ENCODE measurements around the gene TBL1X. TPM values are rescaled to one million over a fixed set of nuclear protein-coding genes. Genes with fewer than 3 reads are reported as not detected.

Gene TBL1X
- total and polyA plus RNA-seq, 12 donors: 5.0 to 256 (median 28.1) TPM

- no peak for DNase-seq
- 88 to 96% (median 94%) methylated on average over 3 to 8 of the region's 8 CpGs for WGBS, 4 donors
- H3K27me3 ChIP-seq: peaks cover 34% of the 10 kb centered on the region
- no peaks in the 10 kb centered on the region for H3K9me3 ChIP-seq (replicated peaks in 1 of 3)
- H3K36me3 ChIP-seq (replicated peaks in 1 of 2): no peaks in the 10 kb centered on the region
- intact Hi-C loops (cut with DNase I): no loop called here
- H3K4me3 ChIP-seq: no peak overlapping the region
- H3K4me1 ChIP-seq (replicated peaks in 1 of 2): no peaks in the 10 kb centered on the region
- TF ChIP-seq POLR2A (IDR thresholded peaks at IDR 0.05): no peak
- TF ChIP-seq CTCF (IDR thresholded peaks at IDR 0.05): no peak
- no peak overlapping the region for H3K27ac ChIP-seq
Observed at GRCh38 chrX:9784332-9784731, 319.5 kb downstream of the TBL1X start.

GRCh38 chrX:9785254-9785943, 320.5 kb downstream of the TBL1X start:
- intact Hi-C loops (cut with DNase I): no loop called here

GRCh38 chrX:9785944-9786797, 321.3 kb downstream of the TBL1X start, which contains the start of gene SHROOM2:
Gene SHROOM2 (plus strand): TSS chrX:9786429. CDS start chrX:9786546, 117 bp downstream.
- WGBS, 4 donors: 1 to 2% methylated on average over 78 to 113 of the region's 132 CpGs; no CpG with 5 or more reads in 2 of the 4 donors

More at GRCh38 chrX:9785254-9785943, 320.5 kb downstream of the TBL1X start:
- TF ChIP-seq POLR2A (IDR thresholded peaks at IDR 0.05) (no peak), CTCF (IDR thresholded peaks at IDR 0.05) (no peak)
- Histone ChIP-seq H3K36me3 (replicated peaks in 1 of 2) (no peaks in the 10 kb centered on the region), H3K27ac (no peak overlapping the region), H3K4me1 (replicated peaks in 1 of 2) (no peaks in the 10 kb centered on the region), H3K27me3 (peaks cover 34% of the 10 kb centered on the region), H3K4me3 (peak overlapping the region in 1 of 4 donors; percentile 57), H3K9me3 (replicated peaks in 1 of 3) (no peaks in the 10 kb centered on the region)
- WGBS, 4 donors: 16 to 90% (median 32%) methylated on average over 3 to 47 of the region's 58 CpGs
- no peak for DNase-seq

More at GRCh38 chrX:9785944-9786797, 321.3 kb downstream of the TBL1X start, which contains the start of gene SHROOM2:
- no peak for TF ChIP-seq CTCF (IDR thresholded peaks at IDR 0.05)
- no peak for TF ChIP-seq POLR2A (IDR thresholded peaks at IDR 0.05)
- intact Hi-C loops (cut with DNase I): no loop called here
- H3K4me3 ChIP-seq: peak within 1 kb of the TSS in 2 of 4 donors; percentile 9 to 57
- no peaks in the 10 kb centered on the region for H3K4me1 ChIP-seq (replicated peaks in 1 of 2)
- H3K27ac ChIP-seq: peak within 1 kb of the TSS in 1 of 5 donors; percentile 45
- peaks cover 34% of the 10 kb centered on the region for H3K27me3 ChIP-seq
- H3K9me3 ChIP-seq (replicated peaks in 1 of 3): no peaks in the 10 kb centered on the region
- DNase-seq: peak in 5 of 7 donors; percentile 11 to 26 (median 23)
- no peaks in the 10 kb centered on the region for H3K36me3 ChIP-seq (replicated peaks in 1 of 2)

Measured in adrenal gland (tissue), 12 donors.